Measurements from ENCODE around the gene ACOX2.

DNA sequence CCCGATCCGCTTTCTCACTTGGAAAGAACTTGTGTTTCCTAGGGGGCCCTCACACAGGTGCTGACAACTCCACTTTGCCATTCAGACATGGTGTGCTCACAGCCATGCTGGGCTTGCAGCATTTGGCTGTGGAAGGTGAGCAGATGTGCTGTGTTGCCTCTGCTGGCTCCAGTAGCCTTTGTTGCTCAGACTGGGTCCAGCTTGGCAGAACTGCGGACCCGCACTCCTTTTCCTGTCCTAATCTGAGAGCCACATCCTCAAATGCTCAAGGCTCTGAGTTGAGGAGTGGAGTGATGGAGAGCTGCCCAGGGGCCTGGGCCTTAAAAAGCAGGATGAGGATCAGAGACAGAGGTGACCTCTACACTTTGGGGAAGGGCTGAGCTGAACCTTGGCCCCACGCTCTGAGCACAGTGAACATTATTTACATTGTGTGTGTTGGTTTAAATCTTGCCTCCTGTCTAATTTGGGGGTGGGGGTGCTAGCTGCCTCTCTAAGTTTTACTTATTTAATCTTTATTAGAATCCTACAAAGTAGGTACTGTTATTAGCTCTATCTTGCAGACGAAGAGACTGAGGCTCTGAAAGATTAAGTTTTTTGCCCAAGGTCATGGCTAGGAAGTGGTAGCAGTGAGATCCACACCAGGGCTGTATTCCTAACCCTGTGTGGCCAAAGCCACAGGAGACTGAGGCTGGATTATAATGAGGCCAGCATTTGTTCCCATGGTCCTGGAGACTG lies 17.2 kb downstream of the ACOX2 start:
- TF ChIP-seq POLR2AphosphoS2 (IDR thresholded peaks at IDR 0.05; ENCODE audit: low read depth, low read length) = no peak
- TF ChIP-seq, protein P1, sequence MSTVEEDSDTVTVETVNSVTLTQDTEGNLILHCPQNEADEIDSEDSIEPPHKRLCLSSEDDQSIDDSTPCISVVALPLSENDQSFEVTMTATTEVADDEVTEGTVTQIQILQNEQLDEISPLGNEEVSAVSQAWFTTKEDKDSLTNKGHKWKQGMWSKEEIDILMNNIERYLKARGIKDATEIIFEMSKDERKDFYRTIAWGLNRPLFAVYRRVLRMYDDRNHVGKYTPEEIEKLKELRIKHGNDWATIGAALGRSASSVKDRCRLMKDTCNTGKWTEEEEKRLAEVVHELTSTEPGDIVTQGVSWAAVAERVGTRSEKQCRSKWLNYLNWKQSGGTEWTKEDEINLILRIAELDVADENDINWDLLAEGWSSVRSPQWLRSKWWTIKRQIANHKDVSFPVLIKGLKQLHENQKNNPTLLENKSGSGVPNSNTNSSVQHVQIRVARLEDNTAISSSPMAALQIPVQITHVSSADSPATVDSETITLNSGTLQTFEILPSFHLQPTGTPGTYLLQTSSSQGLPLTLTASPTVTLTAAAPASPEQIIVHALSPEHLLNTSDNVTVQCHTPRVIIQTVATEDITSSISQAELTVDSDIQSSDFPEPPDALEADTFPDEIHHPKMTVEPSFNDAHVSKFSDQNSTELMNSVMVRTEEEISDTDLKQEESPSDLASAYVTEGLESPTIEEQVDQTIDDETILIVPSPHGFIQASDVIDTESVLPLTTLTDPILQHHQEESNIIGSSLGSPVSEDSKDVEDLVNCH (CRISPR knock-in tag; IDR thresholded peaks at IDR 0.05) = no peak
- TF ChIP-seq POLR2A (IDR thresholded peaks at IDR 0.05; ENCODE audit: insufficient read depth in 1 of 2, low read depth in 2 of 2, low read length in 2 of 2) = peak in 1 of 2 experiments; percentile 40; a peak in 2 of 4 replicates
- TF ChIP-seq, protein P2, sequence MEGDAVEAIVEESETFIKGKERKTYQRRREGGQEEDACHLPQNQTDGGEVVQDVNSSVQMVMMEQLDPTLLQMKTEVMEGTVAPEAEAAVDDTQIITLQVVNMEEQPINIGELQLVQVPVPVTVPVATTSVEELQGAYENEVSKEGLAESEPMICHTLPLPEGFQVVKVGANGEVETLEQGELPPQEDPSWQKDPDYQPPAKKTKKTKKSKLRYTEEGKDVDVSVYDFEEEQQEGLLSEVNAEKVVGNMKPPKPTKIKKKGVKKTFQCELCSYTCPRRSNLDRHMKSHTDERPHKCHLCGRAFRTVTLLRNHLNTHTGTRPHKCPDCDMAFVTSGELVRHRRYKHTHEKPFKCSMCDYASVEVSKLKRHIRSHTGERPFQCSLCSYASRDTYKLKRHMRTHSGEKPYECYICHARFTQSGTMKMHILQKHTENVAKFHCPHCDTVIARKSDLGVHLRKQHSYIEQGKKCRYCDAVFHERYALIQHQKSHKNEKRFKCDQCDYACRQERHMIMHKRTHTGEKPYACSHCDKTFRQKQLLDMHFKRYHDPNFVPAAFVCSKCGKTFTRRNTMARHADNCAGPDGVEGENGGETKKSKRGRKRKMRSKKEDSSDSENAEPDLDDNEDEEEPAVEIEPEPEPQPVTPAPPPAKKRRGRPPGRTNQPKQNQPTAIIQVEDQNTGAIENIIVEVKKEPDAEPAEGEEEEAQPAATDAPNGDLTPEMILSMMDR (CRISPR knock-in tag; IDR thresholded peaks at IDR 0.05) = no peak
- no peak for TF ChIP-seq ZNF260 (CRISPR knock-in tag; IDR thresholded peaks at IDR 0.05; ENCODE audit: borderline replicate concordance, low read depth)
- TF ChIP-seq, protein P3, sequence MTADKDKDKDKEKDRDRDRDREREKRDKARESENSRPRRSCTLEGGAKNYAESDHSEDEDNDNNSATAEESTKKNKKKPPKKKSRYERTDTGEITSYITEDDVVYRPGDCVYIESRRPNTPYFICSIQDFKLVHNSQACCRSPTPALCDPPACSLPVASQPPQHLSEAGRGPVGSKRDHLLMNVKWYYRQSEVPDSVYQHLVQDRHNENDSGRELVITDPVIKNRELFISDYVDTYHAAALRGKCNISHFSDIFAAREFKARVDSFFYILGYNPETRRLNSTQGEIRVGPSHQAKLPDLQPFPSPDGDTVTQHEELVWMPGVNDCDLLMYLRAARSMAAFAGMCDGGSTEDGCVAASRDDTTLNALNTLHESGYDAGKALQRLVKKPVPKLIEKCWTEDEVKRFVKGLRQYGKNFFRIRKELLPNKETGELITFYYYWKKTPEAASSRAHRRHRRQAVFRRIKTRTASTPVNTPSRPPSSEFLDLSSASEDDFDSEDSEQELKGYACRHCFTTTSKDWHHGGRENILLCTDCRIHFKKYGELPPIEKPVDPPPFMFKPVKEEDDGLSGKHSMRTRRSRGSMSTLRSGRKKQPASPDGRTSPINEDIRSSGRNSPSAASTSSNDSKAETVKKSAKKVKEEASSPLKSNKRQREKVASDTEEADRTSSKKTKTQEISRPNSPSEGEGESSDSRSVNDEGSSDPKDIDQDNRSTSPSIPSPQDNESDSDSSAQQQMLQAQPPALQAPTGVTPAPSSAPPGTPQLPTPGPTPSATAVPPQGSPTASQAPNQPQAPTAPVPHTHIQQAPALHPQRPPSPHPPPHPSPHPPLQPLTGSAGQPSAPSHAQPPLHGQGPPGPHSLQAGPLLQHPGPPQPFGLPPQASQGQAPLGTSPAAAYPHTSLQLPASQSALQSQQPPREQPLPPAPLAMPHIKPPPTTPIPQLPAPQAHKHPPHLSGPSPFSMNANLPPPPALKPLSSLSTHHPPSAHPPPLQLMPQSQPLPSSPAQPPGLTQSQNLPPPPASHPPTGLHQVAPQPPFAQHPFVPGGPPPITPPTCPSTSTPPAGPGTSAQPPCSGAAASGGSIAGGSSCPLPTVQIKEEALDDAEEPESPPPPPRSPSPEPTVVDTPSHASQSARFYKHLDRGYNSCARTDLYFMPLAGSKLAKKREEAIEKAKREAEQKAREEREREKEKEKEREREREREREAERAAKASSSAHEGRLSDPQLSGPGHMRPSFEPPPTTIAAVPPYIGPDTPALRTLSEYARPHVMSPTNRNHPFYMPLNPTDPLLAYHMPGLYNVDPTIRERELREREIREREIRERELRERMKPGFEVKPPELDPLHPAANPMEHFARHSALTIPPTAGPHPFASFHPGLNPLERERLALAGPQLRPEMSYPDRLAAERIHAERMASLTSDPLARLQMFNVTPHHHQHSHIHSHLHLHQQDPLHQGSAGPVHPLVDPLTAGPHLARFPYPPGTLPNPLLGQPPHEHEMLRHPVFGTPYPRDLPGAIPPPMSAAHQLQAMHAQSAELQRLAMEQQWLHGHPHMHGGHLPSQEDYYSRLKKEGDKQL (CRISPR knock-in tag; IDR thresholded peaks at IDR 0.05; ENCODE audit: low read depth) = no peak
- TF ChIP-seq ZNF331 (CRISPR knock-in tag; IDR thresholded peaks at IDR 0.05) = no peak
- no peak for TF ChIP-seq NBN (conservative IDR thresholded peaks at IDR 0.05)
- TF ChIP-seq RNF2 (conservative IDR thresholded peaks at IDR 0.05; ENCODE audit: low read depth) = no peak
- TF ChIP-seq, protein P4, sequence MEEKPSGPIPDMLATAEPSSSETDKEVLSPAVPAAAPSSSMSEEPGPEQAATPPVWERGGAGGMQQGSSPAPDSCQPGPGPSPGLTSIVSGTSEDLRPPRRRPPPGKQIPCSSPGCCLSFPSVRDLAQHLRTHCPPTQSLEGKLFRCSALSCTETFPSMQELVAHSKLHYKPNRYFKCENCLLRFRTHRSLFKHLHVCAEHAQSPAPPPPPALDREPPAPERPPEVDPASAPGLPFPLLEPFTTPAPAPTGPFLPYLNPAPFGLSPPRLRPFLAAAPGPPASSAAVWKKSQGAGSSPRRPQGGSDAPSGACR (CRISPR knock-in tag; IDR thresholded peaks at IDR 0.05) = no peak
- TF ChIP-seq EHMT2 (IDR thresholded peaks at IDR 0.05; ENCODE audit: borderline replicate concordance, low read depth, low read length) = no peak
- TF ChIP-seq PHF8 (CRISPR knock-in tag; IDR thresholded peaks at IDR 0.05) = no peak
- no peak for TF ChIP-seq ZNF441 (CRISPR knock-in tag; IDR thresholded peaks at IDR 0.05; ENCODE audit: borderline replicate concordance)
- TF ChIP-seq HNRNPH1 (optimal IDR thresholded peaks at IDR 0.05; ENCODE audit: low read depth, low read length) = no peak
